Stimulated activated CD4-positive, alpha-beta T cell treated with anti-CD3 and anti-CD28 coated beads, Interleukin-12 subunit alpha, Interleukin-12 subunit beta, amount 100 ng/mL, for 4 hours (primary cell): Measurements from ENCODE around the gene XRCC6.

Source experiments
- DNase-seq: peaks from one replicate; pipeline ENCODE4 v3.0.0-alpha.2; 2020

The XRCC6 gene

DNA sequence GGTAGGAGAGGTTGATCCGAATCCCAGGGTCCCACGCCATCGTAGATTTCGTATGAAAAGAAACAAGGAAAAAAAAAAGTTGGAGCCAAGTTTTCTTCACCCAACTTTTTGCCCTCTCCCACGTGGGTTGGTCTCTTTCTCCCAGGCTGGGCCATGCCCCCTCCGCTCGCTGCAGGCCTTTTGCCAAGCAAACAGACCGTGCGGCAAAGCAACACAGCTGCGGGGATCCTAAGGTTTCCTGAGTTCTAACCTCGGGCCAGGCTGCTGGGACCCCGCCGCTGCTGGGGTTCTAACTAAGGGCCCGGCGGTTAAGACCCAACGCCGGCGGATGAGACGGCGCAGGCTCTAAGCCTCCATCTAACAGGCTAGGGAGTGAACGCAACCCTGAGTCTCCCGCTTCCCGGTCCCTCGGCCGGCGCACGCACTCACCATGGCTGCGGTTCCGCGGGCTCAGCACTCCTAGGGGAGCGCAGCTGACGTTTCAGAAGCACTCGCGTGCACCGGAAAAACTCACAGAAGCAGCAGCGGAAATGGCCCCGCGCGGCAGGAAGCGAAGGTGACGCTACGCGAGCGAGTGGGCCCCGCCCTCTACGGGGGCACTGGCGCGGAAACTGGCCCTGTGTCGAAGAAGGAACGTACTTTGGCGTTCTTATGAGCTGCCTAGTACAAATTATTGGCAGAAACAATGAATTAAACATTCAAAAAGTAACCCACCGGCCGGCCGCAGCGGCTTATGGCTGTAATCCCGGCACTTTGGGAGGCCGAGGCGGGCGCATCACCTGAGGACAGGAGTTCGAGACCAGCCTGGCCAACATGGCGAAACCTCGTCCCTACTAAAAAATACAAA is 67.5 kb downstream of the XRCC6 start, which contains the start of gene SNU13:
SNU13 (minus strand) TSS at position 503 of the 847 bp plus-strand sequence; CDS start at position 432, 71 bp downstream.
- peak; percentile 88 for DNase-seq

DNA sequence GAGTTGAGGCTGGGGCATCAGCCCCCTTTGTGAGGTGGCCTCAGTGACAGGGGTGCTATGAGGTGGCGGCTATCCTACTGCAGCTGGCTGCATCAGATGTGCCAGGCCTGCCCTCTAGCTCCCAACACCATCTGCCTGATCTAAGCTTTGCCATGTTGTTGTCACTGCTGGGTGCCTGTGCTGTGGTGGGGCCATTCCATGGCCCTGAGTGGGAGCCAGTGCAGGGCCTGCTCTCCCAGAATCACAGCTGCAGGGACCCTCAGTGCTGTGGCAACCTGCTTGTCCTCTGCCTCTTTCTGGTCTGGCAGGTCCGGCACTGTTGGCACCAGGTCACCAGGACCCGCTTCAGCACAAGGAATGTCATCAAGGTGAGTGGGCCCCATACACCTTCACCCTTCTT is 69.4 kb downstream of the XRCC6 start:
- no peak for DNase-seq

DNA sequence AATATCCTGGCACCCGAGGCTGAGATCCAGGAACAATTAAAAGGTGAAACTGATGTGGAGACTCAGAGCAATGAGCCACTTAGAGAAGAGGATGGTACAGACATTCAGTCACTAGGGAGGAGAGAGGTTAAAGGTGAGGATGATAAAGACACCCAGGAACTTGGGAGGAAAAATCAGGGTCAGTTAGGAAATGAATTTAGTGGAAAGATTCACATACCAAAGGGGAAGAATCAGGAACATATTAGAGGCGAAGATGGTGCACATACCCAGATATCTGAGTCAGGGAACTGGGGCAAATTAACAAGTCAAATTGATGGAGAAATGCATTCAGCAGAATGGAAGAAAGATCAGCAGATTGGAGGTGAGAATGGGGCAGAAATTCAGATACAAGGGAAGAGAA is 74.1 kb downstream of the XRCC6 start:
- no peak for DNase-seq

DNA sequence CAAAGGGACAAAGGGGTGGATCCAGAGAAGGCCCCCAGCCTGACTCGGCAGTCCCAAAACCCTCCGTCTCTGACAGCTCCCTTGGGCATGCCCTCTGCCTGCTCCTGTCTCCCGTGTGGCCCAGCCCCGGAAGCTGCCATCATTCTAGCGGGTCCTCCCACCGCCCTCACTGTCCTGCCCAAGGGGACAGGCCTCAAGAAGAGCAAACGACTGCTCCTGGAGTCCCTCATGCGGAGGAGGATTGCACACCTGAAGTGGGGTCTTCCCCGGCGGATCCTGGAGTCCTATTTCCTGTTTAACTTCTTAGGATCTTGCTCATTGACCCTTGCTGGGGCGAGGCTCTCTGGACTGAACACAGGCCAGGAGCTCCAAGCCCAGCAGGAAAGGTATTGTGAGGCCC is 75.6 kb downstream of the XRCC6 start:
- DNase-seq = no peak

DNA sequence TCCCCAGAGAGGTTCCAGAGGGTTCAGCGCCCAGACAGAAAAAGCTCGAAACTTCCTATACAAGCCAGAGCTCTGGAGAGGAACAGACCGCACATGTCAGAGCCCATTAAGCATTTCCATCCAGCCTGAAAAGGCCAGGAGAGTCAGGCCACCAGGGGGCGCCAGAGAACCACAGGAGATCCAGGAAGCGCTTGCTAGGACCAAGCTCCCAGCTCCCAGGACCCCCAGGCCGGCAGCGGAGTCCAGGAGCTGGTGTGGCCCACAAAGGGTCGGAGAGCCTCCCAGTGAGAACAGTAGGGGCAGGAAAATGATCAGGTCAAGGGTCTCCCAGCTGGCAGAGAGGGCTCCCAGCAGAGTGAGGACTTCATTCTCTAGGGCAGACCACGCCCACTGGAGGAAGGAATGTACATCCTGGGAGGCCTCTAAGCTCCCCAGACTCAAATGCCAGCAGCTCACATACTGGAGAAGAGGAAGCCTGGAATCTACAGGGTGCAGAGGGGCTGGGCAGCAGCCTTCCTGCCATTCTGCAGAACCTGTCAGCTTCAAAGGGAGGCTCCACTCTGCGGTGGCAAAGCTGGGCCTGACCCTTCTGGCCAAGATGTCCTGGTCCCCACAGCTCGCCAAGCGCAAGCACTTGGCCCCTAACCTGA is 76.2 kb downstream of the XRCC6 start:
- DNase-seq = peak; percentile 98

DNA sequence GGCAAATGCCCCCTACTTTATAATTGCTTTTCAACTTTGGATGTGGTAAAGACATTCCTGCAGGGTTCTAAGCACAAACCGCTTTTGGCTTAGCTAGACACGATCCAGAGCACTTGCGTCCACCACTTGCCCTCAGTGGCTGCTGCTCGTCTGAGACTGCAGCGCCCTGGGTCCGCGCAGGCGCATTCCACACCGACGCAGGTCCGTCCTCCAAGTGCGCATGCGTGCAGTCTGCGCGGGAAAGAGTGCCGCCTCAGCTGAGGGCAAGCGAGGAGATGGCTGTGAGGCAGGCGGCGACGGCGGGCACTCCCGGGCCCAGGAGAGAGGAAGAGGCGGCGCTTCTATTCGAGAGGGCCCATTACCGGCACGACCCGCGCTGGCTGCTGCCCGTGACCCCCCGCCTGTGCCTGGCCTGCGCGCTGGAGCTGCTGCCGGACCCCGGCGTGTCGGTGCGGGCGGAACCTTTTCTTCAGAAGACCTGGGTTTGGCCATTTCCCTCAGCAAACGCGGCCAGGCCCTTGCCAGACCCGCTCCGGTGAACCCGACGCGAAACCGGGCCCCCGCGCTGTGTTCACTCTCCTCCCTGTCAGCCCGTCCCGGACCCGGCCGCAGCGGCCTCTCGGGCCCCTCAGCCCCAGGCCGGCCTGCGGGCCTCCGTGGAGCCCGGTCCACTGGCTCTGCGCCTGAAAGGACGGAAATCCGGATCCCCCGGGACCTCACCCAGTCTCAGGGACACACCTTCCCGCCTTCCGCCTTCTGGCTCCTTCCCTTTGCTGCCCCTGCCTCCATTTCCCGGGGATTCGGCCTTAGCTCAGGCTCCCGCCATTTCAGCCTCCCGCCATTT is 78.4 kb downstream of the XRCC6 start, which contains the start of gene MEI1:
MEI1 (plus strand) TSS at position 240 of the 844 bp plus-strand sequence; CDS start at position 276, 36 bp downstream.
- peak; percentile 92 for DNase-seq

DNA sequence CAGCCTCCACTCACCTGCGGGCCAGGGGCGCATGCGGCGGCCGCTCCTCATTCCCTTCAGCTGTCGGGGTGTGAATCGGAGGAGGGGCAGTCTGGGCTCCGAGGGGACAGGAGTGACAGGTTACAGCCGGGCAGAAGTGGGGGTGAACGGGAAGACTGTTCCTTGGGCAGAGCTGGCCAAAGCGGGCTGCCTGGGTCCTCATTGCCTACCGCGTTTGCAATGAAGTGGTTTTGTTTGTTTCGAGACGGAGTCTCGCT is 78.9 kb downstream of the XRCC6 start:
- DNase-seq = no peak

DNA sequence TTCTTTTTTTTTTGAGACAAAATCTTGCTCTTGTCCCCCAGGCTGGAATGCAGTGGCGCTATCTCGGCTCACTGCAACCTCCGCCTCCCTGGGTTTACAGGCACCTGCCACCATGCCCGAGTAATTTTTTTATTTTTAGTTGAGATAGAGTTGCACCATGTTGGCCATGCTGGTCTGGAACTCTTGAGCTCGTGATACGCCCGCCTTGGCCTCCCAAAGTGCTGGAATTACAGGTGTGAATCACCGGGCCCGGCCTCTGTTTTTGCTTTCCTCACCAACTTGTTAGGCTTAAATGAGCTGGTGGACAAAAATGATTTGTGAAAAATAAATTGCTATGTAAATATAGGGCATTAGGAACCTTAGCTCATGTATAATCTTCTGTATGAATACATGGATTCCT is 81.7 kb downstream of the XRCC6 start:
- no peak for DNase-seq

DNA sequence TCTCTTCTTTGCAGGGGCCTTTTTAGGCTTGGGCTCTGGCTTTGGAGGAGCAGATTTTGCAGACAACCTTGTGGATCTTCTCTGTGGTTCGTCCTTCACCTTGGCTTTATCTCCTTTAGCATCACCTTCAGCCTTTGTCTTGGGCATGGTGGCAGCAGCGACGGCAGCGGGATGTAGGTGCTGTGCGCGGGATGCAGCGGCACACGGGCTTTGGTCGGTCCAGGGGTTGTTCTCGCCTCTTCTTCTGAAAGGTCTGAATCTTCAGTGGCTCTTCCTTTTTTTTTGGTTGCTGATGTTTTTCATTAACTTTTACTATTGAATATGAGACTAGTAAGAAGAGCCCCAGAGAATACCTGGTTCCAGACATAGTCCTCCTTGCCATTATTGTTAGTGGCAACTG is 88.2 kb downstream of the XRCC6 start:
- no peak for DNase-seq

DNA sequence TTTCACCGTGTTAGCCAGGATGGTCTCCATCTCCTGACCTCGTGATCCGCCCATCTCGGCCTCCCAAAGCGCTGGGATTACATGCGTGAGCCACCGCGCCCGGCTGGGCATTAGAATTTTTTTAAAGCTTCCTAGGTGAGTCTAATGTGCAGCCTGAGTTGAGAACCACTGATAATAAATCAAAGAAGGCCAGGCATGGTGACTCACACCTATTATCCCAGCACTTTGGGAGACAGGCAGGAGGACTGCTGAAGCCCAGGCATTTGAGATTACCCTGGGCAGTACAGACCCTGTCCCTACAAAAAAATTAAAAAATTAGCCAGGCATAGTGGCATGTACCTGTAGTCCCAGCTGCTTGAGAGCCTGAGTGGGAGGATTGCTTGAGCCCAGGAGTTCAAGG is 91.9 kb downstream of the XRCC6 start:
- no peak for DNase-seq
